ENCODE data around the gene YRDC. TPM values are rescaled to one million over a fixed set of nuclear protein-coding genes. Genes with fewer than 3 reads are reported as not detected.

Gene YRDC
- total and polyA plus RNA-seq, 12 donors = 5.4 to 31.1 (median 11.3) TPM

GRCh38 chr1:37841652-37842051 is 33.6 kb upstream of the YRDC start:
- Histone ChIP-seq H3K27ac (no peak overlapping the region), H3K9me3 (replicated peaks in 1 of 3) (no peaks in the 10 kb centered on the region), H3K27me3 (no peaks in the 10 kb centered on the region), H3K36me3 (replicated peaks in 1 of 2) (peaks cover 0 to 27% of the 10 kb centered on the region in 2 donors), H3K4me3 (no peak overlapping the region), H3K4me1 (replicated peaks in 1 of 2) (peaks cover 14 to 34% of the 10 kb centered on the region in 2 donors)
- WGBS, 4 donors = 73 to 80% (median 79%) methylated on average over 3 of the region's 3 CpGs
- intact Hi-C loops (cut with DNase I) = no loop called here
- no peak for TF ChIP-seq POLR2A (IDR thresholded peaks at IDR 0.05)
- TF ChIP-seq CTCF (IDR thresholded peaks at IDR 0.05) = no peak
- DNase-seq = no peak

- Histone ChIP-seq H3K4me3 (no peak overlapping the region), H3K27me3 (no peaks in the 10 kb centered on the region), H3K9me3 (replicated peaks in 1 of 3) (no peaks in the 10 kb centered on the region), H3K27ac (peak overlapping the region in 1 of 5 donors; percentile 18), H3K4me1 (replicated peaks in 1 of 2) (peaks cover 14 to 33% of the 10 kb centered on the region in 2 donors), H3K36me3 (replicated peaks in 1 of 2) (peaks cover 0 to 34% of the 10 kb centered on the region in 2 donors)
- peak in 6 of 7 donors; percentile 32 to 65 (median 50) for DNase-seq
- intact Hi-C loops (cut with DNase I) = no loop called here
- TF ChIP-seq POLR2A (IDR thresholded peaks at IDR 0.05) = no peak
- 30 to 35% (median 30%) methylated on average over 1 of the region's 1 CpG for whole genome bisulfite sequencing, 4 donors
These were observed 32.7 kb upstream of the YRDC start for GRCh38 chr1:37840711-37841110.

- peaks cover 0 to 43% of the 10 kb centered on the region in 2 donors for H3K36me3 ChIP-seq (replicated peaks in 1 of 2)
- no peaks in the 10 kb centered on the region for H3K9me3 ChIP-seq (replicated peaks in 1 of 3)
- H3K27ac ChIP-seq = peak overlapping the region; percentile 14 to 77 (median 67)
- whole genome bisulfite sequencing, 4 donors = 46 to 65% (median 62%) methylated on average over 10 of the region's 10 CpGs
- DNase-seq = peak; percentile 48 to 82 (median 71)
- peak overlapping the region in 1 of 4 donors; percentile 5 for H3K4me3 ChIP-seq
- TF ChIP-seq POLR2A (IDR thresholded peaks at IDR 0.05) (no peak), CTCF (IDR thresholded peaks at IDR 0.05) (no peak)
- H3K4me1 ChIP-seq (replicated peaks in 1 of 2) = peaks cover 14 to 23% of the 10 kb centered on the region in 2 donors
- intact Hi-C loops (cut with DNase I) = no loop called here
- no peaks in the 10 kb centered on the region for H3K27me3 ChIP-seq
These were observed 31.7 kb upstream of the YRDC start for GRCh38 chr1:37839676-37840075.

- Histone ChIP-seq H3K9me3 (replicated peaks in 1 of 3) (no peaks in the 10 kb centered on the region), H3K27me3 (no peaks in the 10 kb centered on the region), H3K27ac (no peak overlapping the region), H3K4me3 (no peak overlapping the region), H3K36me3 (replicated peaks in 1 of 2) (peaks cover 0 to 71% of the 10 kb centered on the region in 2 donors), H3K4me1 (replicated peaks in 1 of 2) (peaks cover 14 to 17% of the 10 kb centered on the region in 2 donors)
- TF ChIP-seq POLR2A (IDR thresholded peaks at IDR 0.05) (no peak), CTCF (IDR thresholded peaks at IDR 0.05) (no peak)
- intact Hi-C loops (cut with DNase I) = no loop called here
- WGBS, 4 donors = 63 to 95% (median 74%) methylated on average over 2 to 3 of the region's 3 CpGs
- DNase-seq = no peak
These were observed 28.8 kb upstream of the YRDC start for GRCh38 chr1:37836788-37837187.

- DNase-seq = no peak
- Histone ChIP-seq H3K36me3 (replicated peaks in 1 of 2) (peaks cover 0 to 65% of the 10 kb centered on the region in 2 donors), H3K4me3 (no peak overlapping the region), H3K9me3 (replicated peaks in 1 of 3) (no peaks in the 10 kb centered on the region), H3K27ac (no peak overlapping the region), H3K27me3 (no peaks in the 10 kb centered on the region), H3K4me1 (replicated peaks in 1 of 2) (no peaks in the 10 kb centered on the region)
- WGBS, 4 donors = 85 to 94% (median 90%) methylated on average over 2 of the region's 2 CpGs
- TF ChIP-seq CTCF (IDR thresholded peaks at IDR 0.05) = no peak
- no peak for TF ChIP-seq POLR2A (IDR thresholded peaks at IDR 0.05)
- intact Hi-C loops (cut with DNase I) = no loop called here
These were observed 23.8 kb upstream of the YRDC start for GRCh38 chr1:37831809-37832208.
